GM12801 (cell line): ENCODE measurements around the gene SLC18A3.

Source experiments
- CTCF ChIP-seq: IDR thresholded peaks from one replicate; pipeline ENCODE4 v1.5.1; 2011; ENCODE audit warnings: control low read depth; ENCODE audit not compliant: insufficient read length; ENCODE audit errors: extremely low read depth

The SLC18A3 gene

GRCh38 chr10:49616421-49617101, 6.5 kb downstream of the SLC18A3 start:
- TF ChIP-seq CTCF: no peak

GRCh38 chr10:49617121-49618020, 7.3 kb downstream of the SLC18A3 start:
- no peak for TF ChIP-seq CTCF

- no peak for TF ChIP-seq CTCF
These were observed 8.7 kb downstream of the SLC18A3 start for GRCh38 chr10:49618821-49619220.

DNA sequence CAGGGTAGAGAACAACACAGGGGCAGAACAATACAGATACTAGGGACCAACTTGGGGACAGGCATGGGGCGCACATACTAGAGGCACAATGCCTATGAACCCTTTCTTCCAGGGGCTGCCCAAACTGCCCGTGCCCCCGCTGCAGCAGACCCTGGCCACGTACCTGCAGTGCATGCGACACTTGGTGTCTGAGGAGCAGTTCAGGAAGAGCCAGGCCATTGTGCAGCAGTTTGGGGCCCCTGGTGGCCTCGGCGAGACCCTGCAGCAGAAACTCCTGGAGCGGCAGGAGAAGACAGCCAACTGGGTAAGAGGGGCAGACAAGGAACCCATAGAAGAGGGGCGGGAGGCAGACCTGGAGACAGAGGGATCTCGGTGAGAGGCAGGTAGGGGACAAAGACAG, 9.5 kb downstream of the SLC18A3 start:
- TF ChIP-seq CTCF: no peak

DNA sequence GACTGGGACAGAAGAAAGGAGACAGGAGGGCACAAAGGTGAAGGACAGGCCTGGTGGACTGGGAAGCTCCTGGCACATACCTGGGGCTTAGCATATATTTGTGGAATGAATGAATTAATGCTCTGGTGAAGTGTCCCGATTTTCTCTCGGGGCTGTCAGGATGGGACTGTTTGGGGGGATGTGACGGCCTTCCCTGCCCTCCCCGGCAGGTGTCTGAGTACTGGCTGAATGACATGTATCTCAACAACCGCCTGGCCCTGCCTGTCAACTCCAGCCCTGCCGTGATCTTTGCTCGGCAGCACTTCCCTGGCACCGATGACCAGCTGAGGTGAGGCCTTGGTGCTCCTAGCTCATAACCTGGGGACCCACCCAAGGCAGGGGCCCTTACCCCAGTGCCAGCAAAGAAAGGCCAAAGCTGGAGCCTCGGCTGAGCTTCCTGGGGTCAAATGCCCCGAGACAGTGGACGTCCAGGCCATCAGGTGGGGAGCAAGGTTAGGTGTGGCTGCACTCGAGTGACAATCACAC, 10.2 kb downstream of the SLC18A3 start:
- TF ChIP-seq CTCF: no peak

DNA sequence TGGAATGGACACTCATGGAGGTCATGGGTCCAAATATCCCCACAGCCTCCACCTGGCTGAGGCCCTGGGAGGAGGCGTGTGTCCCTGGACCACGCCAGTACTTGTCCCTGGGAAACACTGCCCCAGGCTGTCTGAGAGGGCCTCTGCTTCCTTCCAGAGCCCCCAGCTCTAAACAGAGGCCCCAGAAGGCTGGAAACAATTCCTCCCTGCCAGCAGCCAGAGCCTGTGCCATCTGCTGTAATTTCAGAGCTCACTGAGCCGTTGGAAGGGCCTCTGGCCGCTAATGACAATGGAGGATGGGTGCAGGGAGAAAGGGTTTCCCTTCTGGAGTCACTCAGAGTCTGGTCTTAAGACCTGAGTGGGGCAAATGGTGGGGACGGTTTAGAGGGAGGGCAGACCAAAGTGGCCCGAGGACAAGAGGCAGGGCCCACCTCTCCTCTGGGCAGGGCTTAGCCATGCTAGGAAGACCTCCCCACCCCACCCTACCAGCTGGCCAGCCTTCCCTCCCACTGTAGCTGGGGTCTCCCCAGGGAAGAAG, 10.8 kb downstream of the SLC18A3 start:
- no peak for TF ChIP-seq CTCF

DNA sequence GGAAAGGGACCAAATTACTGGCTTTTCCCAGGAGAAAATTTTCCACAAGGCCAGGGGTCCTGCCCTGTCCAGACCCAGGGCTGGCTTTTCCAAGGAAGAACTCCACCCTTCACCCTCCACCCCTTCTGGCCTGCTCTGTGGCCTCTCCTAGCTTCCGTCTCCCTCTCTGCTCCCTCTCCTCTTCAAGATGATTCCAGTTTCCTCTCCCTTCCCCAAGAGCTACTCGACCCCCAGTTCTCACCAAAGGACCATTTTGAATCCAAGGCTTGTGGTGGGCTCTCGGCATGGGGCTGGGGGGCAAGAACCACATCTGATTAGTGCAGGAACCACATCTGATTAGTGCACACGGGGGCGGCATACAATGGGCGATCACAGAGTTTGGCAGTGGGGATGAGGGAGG, 11.5 kb downstream of the SLC18A3 start:
- no peak for TF ChIP-seq CTCF
